ENCODE measurements around the gene C1orf159.

GRCh38 chr1:1112237-1112985 lies 3.5 kb downstream of the C1orf159 start:
- no peak for TF ChIP-seq EZH2 (IDR thresholded peaks at IDR 0.05; ENCODE audit: low read depth, unreplicated experiment)
- TF ChIP-seq, protein P1, sequence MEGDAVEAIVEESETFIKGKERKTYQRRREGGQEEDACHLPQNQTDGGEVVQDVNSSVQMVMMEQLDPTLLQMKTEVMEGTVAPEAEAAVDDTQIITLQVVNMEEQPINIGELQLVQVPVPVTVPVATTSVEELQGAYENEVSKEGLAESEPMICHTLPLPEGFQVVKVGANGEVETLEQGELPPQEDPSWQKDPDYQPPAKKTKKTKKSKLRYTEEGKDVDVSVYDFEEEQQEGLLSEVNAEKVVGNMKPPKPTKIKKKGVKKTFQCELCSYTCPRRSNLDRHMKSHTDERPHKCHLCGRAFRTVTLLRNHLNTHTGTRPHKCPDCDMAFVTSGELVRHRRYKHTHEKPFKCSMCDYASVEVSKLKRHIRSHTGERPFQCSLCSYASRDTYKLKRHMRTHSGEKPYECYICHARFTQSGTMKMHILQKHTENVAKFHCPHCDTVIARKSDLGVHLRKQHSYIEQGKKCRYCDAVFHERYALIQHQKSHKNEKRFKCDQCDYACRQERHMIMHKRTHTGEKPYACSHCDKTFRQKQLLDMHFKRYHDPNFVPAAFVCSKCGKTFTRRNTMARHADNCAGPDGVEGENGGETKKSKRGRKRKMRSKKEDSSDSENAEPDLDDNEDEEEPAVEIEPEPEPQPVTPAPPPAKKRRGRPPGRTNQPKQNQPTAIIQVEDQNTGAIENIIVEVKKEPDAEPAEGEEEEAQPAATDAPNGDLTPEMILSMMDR (conservative IDR thresholded peaks at IDR 0.05; ENCODE audit: low read depth in 2 of 2) = no peak
- TF ChIP-seq POLR2AphosphoS5 (IDR thresholded peaks at IDR 0.05; ENCODE audit: low read depth) = no peak
- no peak for TF ChIP-seq EZH2phosphoT487 (IDR thresholded peaks at IDR 0.05; ENCODE audit: unreplicated experiment)
- no peak for TF ChIP-seq JUNB (IDR thresholded peaks at IDR 0.05; ENCODE audit: unreplicated experiment)
- TF ChIP-seq REST (IDR thresholded peaks at IDR 0.05; ENCODE audit: unreplicated experiment) = no peak
- TF ChIP-seq ZNF462 (CRISPR knock-in tag; IDR thresholded peaks at IDR 0.05) = no peak
- TF ChIP-seq CREB1 (CRISPR knock-in tag; IDR thresholded peaks at IDR 0.05; ENCODE audit: low read depth) = no peak
- TF ChIP-seq, protein P2, sequence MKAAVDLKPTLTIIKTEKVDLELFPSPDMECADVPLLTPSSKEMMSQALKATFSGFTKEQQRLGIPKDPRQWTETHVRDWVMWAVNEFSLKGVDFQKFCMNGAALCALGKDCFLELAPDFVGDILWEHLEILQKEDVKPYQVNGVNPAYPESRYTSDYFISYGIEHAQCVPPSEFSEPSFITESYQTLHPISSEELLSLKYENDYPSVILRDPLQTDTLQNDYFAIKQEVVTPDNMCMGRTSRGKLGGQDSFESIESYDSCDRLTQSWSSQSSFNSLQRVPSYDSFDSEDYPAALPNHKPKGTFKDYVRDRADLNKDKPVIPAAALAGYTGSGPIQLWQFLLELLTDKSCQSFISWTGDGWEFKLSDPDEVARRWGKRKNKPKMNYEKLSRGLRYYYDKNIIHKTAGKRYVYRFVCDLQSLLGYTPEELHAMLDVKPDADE (IDR thresholded peaks at IDR 0.05) = no peak
- no peak for TF ChIP-seq STAT1 (IDR thresholded peaks at IDR 0.05; ENCODE audit: unreplicated experiment)
- TF ChIP-seq ZNF114 (CRISPR knock-in tag; IDR thresholded peaks at IDR 0.05) = no peak
- TF ChIP-seq ZNF331 (CRISPR knock-in tag; IDR thresholded peaks at IDR 0.05; ENCODE audit: low read depth) = no peak
